T-helper 2 cell treated with Interferon-gamma antibody and Interleukin-4, amounts not matched to agents 100 ng/mL and 5 ng/mL, for 36 hours (primary cell): ENCODE data around the gene SLC49A4. TPM values are rescaled to one million over a fixed set of nuclear protein-coding genes. Genes with fewer than 3 reads are reported as not detected.
"Not testable (repeated sequence)": the region's sequence is repeated elsewhere in the genome, so short reads cannot be mapped to it uniquely, and the experiment has no call there.

Experiments
- intact Hi-C: fragments of 100-400 bp; cut with micrococcal nuclease; formaldehyde crosslinking; loops from one replicate; pipeline ENCODE4 v1.15.1; 2023
- total RNA-seq: library from RNA; stranded (reverse); gene quantifications from 2 replicates; pipeline ENCODE4 v1.2.3, GENCODE V29; 2022

Gene SLC49A4
- 2.0 and 2.2 TPM in 2 replicates for total RNA-seq

- intact Hi-C loops = loop anchor here (2.0 to 10.0 kb wide), 5 partner anchors 113 to 1140 kb away; partner anchors contain the start of genes DTX3L, FAM162A, MIX23 and PARP14
Measured at GRCh38 chr3:122794779-122795673, at the start of gene SLC49A4. TSS of gene SLC49A4 (plus strand) at chr3:122795069. CDS start at chr3:122795193, 124 bp downstream.

GRCh38 chr3:122745369-122746021 lies 49.4 kb upstream of the SLC49A4 start:
- intact Hi-C loops = no loop called here

DNA sequence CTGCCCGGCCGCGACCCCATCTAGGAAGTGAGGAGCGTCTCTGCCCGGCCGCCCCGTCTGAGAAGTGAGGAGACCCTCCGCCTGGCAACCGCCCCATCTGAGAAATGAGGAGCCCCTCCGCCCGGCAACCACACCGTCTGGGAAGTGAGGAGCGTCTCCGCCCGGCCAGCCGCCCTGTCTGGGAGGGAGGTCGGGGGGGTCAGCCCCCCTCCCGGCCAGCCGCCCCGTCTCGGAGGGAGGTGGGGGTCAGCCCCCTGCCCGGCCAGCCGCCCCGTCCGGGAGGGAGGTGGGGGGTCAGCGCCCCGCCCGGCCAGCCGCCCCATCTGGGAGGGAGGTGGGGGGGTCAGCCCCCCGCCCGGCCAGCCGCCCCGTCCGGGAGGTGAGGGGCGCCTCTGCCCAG lies 47.6 kb upstream of the SLC49A4 start:
- intact Hi-C loops = not testable (repeated sequence)

GRCh38 chr3:122748347-122748746 lies 46.5 kb upstream of the SLC49A4 start:
- intact Hi-C loops = no loop called here

DNA sequence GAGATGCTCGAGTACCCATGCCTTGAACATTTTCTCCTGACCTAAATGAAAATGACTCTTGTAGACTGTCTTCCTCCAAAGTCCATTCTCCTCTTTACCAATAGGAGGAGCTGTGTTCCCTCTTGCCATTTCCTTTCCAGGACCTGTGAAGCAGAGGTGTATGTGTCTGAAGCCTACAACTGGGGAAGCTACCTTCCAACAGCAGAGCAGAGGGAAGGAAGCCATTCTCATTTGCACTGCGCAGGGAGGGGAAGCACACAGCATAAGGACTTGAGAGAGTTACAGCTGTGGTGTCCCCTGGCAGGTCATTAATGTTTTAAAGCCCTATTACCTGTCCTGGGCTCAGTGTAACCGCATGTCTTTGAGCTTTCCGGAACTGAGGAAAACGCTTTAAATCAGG lies 39.9 kb upstream of the SLC49A4 start:
- intact Hi-C loops = loop anchor here (2.0 to 10.0 kb wide), 2 partner anchors 170 to 274 kb away; no protein-coding TSS in a partner anchor

DNA sequence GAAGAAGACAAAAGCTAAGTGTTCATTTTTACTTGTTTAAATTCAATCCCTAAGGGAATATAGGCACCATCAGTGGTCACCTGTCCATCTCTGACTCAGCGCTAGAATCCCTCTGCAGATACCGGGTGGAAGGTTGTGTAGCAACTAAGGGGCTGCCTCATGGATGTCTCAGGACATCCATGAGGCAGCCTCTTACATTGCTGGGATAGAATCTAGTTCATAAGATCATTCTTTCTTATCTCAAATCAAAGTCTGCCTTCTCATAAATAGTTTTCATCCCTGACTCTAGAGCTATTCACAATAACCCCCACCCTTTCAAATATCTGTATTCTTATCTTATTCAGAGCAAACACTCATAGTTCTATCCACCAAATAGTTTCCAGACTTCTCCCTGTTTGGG lies 39.4 kb upstream of the SLC49A4 start:
- intact Hi-C loops = loop anchor here (2.0 to 10.0 kb wide), 2 partner anchors 169 to 273 kb away; no protein-coding TSS in a partner anchor

- intact Hi-C loops = loop anchor here (10.0 kb wide), 1 partner anchor 166 kb away; no protein-coding TSS in a partner anchor
Measured at GRCh38 chr3:122758877-122759560, 35.9 kb upstream of the SLC49A4 start.

DNA sequence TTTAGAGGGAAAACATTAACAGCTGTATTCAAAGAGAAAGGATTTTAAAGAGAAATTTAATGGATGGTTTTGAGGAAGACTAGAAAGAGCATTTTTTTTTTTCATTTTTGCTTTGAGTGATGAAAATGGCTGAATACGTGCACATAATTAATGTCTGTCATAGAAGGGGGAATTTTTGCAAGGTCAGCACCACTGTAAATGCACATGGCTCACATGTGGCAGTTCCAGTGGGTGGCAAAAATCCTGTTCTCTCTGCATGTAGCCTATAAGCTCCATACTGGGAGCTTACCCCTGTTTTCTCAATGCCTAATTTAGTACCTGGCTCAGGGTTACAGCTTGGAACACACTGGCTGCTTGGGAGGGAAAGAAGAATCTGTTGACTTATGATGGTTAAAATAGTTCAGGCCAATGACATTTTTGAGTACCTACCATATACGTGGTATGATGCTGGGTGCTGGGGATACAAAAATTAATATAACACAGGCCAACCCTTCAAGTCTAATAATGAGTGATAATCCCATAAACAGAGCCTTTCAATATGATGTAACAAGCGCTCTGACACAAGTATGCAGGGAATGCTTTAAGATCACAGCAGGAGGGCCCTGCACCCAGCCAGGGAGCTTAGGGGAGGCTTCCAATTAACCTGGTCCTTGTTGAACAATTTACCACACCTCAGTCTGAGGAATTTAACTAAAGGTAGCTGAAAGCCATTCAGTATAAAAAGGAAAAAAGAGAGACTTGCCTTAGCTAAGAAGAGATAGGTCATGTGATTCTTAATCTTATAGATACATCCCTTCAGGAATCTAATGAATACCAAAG lies 34.2 kb upstream of the SLC49A4 start:
- intact Hi-C loops = no loop called here

DNA sequence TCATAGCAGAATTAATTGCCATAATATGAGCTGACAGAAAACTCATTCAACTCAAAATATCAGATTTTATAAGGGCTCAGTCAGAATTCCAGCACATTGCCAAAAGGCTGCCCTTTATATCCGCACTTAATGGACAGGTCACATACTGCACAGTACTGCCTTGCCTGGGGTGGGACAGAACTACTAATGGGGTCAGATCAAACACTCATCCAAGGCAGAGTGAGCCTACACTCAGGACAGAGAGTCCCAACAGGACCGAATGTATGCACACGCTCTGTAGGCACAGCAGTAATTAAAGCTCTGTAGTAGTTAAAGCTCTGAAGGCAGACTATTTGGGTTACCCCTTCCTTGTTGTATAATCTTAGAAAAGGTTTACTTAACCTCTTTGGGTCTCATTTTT lies 28.4 kb upstream of the SLC49A4 start:
- intact Hi-C loops = no loop called here

GRCh38 chr3:122767540-122768372 lies 27.1 kb upstream of the SLC49A4 start:
- intact Hi-C loops = no loop called here

DNA sequence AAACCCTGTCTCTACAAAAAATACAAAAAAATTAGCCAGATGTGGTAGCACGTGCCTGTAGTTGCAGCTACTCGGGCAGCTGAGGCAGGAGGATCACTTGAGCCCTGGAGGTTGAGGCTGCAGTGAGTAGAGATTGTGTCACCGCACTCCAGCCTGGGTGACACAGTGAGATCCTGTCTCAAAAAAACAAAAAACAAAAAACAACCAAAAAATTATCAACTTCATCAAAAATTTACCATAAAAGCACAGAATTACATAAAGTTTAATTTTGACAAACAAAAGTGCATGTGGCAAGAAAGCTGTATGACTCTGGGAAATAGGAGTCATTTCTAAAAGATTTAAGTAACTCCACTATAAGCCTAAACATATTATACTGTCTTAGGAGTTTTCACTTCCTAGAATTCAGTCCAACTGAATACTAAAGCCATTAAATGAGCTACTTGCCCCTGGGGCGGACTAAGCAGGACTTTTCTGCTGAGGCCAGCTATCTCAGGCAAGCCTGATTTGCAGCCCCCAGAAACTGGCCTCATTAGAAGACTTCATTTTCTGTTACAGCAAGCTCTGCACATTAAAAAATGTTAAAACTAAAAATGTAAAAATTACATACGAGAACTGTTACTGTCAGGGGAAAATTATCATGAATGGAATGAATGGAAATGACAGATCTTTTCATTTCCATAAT lies 24.2 kb upstream of the SLC49A4 start:
- intact Hi-C loops = no loop called here

GRCh38 chr3:122772827-122773226 lies 22.0 kb upstream of the SLC49A4 start:
- intact Hi-C loops = no loop called here

DNA sequence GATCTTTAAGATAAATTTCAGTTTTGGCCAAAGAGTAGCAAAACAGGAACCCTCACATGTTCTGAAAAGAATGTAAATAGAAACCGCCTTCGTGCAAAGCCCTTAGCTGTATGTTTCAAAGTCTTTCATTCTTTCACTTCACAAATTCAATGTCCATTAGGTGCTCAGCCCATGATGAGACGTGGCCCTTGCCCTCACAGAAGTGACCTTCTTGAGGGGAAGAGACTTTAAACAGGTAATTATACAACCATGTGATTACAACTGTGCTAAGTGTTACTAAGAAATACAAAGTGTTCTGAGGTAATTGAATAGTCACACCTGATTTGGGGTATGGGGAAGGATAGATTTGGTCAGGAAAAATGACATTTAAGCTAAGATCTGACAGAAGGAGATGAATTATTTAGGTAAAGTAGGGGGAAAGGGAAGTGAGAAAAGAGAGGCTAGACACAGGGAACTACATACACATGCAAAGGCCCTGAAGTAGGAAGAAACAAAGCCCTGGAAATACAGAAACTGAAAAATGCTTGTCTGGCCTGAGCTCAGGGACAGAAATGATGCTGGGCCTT lies 20.8 kb upstream of the SLC49A4 start:
- intact Hi-C loops = no loop called here

- intact Hi-C loops = no loop called here
Measured at GRCh38 chr3:122774564-122774963, 20.3 kb upstream of the SLC49A4 start.

DNA sequence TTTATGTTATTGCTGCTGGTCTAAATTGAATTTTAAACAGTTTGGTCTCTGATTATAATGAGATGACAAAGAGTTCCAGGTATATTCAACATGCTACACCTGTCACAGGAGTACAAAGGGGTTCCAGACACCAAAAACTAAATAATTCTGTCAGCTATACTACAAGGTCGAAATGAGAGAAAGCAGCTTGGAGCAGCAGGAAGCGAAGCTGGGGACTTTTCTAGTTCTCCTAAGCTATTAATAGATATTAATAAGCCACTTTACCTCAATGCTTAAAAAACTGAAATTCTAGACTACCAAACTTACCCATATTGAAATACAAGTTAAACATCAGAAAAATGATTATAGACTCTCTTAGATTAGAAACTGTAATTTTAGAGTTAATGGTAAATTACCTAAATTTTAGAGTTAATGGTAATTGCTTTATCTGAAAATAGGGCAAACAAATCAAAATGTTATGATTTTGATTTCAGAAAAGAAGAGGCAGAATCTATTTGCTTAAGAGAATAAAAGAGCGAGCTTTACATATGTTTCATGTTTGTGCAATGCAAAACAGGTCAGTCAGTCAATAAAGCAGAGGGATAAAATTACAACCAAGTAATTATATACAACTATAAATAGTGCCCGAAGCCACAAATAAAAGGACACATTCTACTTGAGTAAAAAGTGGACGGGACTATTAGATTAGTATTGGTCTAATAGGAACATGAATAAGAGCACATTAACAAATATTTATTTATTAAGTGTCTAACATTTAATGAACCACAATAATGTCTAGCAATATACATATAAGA lies 18.0 kb upstream of the SLC49A4 start:
- intact Hi-C loops = no loop called here

DNA sequence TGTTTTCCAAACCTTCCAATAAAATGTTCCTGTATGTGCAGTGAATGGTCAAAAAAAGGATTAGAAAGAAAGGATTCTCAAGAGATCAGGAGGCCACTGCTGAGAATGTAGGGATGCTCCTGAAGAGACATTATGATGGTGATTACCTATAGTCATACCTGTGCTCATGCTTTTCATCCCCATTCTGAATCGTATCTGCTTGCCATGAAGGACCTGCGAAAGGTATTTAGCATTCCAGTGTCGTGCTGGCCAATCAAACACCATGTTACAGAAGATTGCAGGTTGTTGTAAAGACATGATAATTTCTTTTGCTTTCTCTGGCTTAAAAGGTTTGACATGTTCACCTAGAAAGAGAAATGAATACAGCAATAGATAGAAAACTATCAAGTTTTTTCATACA lies 17.3 kb upstream of the SLC49A4 start:
- intact Hi-C loops = no loop called here

DNA sequence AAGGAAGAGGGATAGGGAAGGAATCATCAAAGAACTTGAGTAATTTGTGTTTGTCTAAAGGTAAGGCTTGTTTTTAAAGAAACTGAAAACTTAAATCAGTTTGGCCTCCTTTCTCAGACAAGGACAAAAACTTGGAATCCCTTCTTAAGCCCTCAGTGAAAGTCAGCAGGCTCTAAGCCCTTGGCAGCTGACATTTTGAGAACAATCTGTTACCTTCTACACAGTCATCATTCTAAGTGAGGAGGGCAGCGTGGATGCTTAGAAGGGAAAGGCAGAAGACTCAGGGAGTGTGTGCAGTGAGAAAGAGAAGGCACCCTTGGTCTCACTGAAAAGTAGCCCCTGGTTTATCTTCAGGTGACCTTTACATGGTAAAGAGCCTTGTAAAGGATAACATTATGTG lies 12.1 kb upstream of the SLC49A4 start:
- intact Hi-C loops = no loop called here

GRCh38 chr3:122784436-122784835 lies 10.4 kb upstream of the SLC49A4 start:
- intact Hi-C loops = no loop called here
